Panc1 (cell line): Measurements from ENCODE around the gene C1orf146.

ENCODE experiments used
- REST ChIP-seq, 2 experiments: IDR thresholded peaks; 2 replicates each; pipeline ENCODE4 v1.6.1; 2011 to 2012; ENCODE audit warnings: low read depth in 2 of 2, control low read depth in 1 of 2, low read length in 1 of 2, mild to moderate bottlenecking in 1 of 2, moderate library complexity in 1 of 2; ENCODE audit not compliant: insufficient read depth in 1 of 2
- SIN3A ChIP-seq: IDR thresholded peaks from 2 replicates; pipeline ENCODE4 v1.6.1; 2012; ENCODE audit warnings: low read depth, mild to moderate bottlenecking, low read length, moderate library complexity, borderline replicate concordance; ENCODE audit not compliant: insufficient read depth
- TF ChIP-seq, protein P1 (sequence below): fragments of 450-650 bp; IDR thresholded peaks from 2 replicates; pipeline ENCODE4 v1.5.1; 2017; ENCODE audit warnings: mild to moderate bottlenecking

DNA sequence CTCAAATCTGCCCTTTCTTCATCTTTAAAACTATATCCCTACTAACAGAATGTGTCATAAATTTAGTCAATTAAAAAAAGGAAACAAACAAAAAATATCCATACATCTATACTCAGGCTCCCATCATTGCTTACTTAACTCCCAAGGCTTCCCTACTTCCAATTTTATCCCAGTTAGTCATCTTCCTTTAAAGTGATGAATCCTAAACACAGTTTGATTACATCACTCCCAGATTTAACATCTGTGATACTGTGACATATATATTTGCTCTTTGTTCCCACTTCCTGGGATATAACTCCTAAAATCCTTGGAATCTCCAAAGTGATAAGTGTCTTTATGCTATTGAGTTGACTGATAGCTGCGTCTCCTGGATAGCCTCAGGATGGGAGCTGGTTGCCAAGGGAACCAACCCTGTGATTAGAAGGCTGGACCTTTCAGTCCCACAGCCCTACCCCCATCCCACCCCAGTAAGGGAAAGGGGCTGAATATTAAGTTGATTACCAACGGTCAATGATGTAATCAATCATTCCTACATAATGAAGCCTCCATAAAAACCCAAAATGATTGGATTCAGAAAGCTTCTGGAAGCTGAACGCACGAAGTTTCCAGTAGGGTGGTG lies 59.5 kb downstream of the C1orf146 start:
- TF ChIP-seq REST (IDR thresholded peaks at IDR 0.05; ENCODE audit: insufficient read depth in 1 of 2, low read depth in 2 of 2, low read length in 1 of 2), result no peak
- TF ChIP-seq, protein P1, sequence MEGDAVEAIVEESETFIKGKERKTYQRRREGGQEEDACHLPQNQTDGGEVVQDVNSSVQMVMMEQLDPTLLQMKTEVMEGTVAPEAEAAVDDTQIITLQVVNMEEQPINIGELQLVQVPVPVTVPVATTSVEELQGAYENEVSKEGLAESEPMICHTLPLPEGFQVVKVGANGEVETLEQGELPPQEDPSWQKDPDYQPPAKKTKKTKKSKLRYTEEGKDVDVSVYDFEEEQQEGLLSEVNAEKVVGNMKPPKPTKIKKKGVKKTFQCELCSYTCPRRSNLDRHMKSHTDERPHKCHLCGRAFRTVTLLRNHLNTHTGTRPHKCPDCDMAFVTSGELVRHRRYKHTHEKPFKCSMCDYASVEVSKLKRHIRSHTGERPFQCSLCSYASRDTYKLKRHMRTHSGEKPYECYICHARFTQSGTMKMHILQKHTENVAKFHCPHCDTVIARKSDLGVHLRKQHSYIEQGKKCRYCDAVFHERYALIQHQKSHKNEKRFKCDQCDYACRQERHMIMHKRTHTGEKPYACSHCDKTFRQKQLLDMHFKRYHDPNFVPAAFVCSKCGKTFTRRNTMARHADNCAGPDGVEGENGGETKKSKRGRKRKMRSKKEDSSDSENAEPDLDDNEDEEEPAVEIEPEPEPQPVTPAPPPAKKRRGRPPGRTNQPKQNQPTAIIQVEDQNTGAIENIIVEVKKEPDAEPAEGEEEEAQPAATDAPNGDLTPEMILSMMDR, result no peak
- TF ChIP-seq SIN3A, result no peak
